ENCODE results near the gene WSB2. TPM values are rescaled to one million over a fixed set of nuclear protein-coding genes. Genes with fewer than 3 reads are reported as not detected.

WSB2 gene
- total and polyA plus RNA-seq, 10 of the 15 experiments (the other 5 are each of a cell fraction or from before 2014, with no cell fraction given) = 18.3 to 82.6 (median 43.7) TPM

- peaks cover 10 to 14% of the 10 kb centered on the region in 2 experiments for H3K36me3 ChIP-seq (ENCODE audit: control insufficient read depth in 2 of 2, insufficient read depth in 2 of 2, low read length in 1 of 2)
- no peaks in the 10 kb centered on the region for H3K9me3 ChIP-seq (replicated peaks; ENCODE audit: control insufficient read depth, insufficient read depth, low read length)
- H3K79me2 ChIP-seq (ENCODE audit: control insufficient read depth, insufficient read depth, low read length) = peaks cover 18% of the 10 kb centered on the region
- BruUV-seq (replicated peaks) = no TSS peak
- H3K27me3 ChIP-seq (replicated peaks in 1 of 2; ENCODE audit: control insufficient read depth in 2 of 2, insufficient read depth in 2 of 2, low read length in 1 of 2) = no peaks in the 10 kb centered on the region
- POLR2A ChIA-PET = interaction anchor here (0.8 kb wide), 1 partner anchor 15 kb away, joined by 5 read pairs; no protein-coding TSS in a partner anchor
- H3K9ac ChIP-seq (ENCODE audit: control insufficient read depth, insufficient read depth, low read length) = no peak overlapping the region
- intact Hi-C loops (cut with micrococcal nuclease; ENCODE audit: unreplicated experiment) (loop anchor here (1.0 kb wide), 1 partner anchor 35 kb away; no protein-coding TSS in a partner anchor), in situ Hi-C loops (cut with MboI) (no loop called here)
- no peaks in the 10 kb centered on the region for H4K20me1 ChIP-seq (ENCODE audit: control insufficient read depth, insufficient read depth)
- H3K4me3 ChIP-seq = no peak overlapping the region
- WGBS (ENCODE audit: insufficient coverage, insufficient replicate concordance, low lambda C conversion rate, missing lambda C conversion rate) = 100% methylated on average over 1 of the region's 1 CpG
- H3K27ac ChIP-seq (ENCODE audit: control insufficient read depth, insufficient read depth) = no peak overlapping the region
- no peak for TF ChIP-seq HDAC2 (IDR thresholded peaks at IDR 0.05)
- no peak for TF ChIP-seq SMAD5 (IDR thresholded peaks at IDR 0.05; ENCODE audit: low read depth)
- TF ChIP-seq CHD2 (IDR thresholded peaks at IDR 0.05; ENCODE audit: borderline replicate concordance, low read depth, low read length) = no peak
- TF ChIP-seq MYC (IDR thresholded peaks at IDR 0.05; ENCODE audit: insufficient read depth, insufficient read length, insufficient replicate concordance, low read length, severe bottlenecking) = no peak
- FAIRE-seq (no peak), DNase-seq (ENCODE audit: low read depth, low spot score) (no peak), ATAC-seq (no peak)
- RAD21 ChIA-PET (ENCODE audit: unreplicated experiment) = no interaction called here
- SMC1A ChIA-PET (ENCODE audit: uncharacterized antibody, unreplicated experiment) = interaction anchor here (0.6 to 2.2 kb wide), 4 partner anchors 14 to 145 kb away, joined by 3 to 9 read pairs (median 4); no protein-coding TSS in a partner anchor
- H3K4me1 ChIP-seq (ENCODE audit: control insufficient read depth, insufficient read depth, low read length) = 0 out of 2 replicates have a peak, but pooled peaks cover 3% of the 10 kb centered on the region
- no peak overlapping the region for H2AFZ ChIP-seq (ENCODE audit: control insufficient read depth, low read depth, low read length)
- no peak overlapping the region for H3K4me2 ChIP-seq (ENCODE audit: control insufficient read depth, insufficient read depth)
- CTCF ChIA-PET = interaction anchor here (0.8 to 2.0 kb wide), 2 partner anchors 15 to 145 kb away, joined by 3 to 4 read pairs; no protein-coding TSS in a partner anchor
Observed at GRCh38 chr12:118020036-118020435, 40.9 kb downstream of the WSB2 start.

- ChIA-PET SMC1A (ENCODE audit: uncharacterized antibody, unreplicated experiment) (interaction anchor here (0.8 to 2.7 kb wide), 3 partner anchors 15 to 44 kb away, joined by 3 to 10 read pairs (median 4); no protein-coding TSS in a partner anchor), CTCF (interaction anchor here (0.6 to 2.0 kb wide), 4 partner anchors 15 to 137 kb away, joined by 4 to 6 read pairs (median 4); no protein-coding TSS in a partner anchor), POLR2A (no interaction called here), RAD21 (ENCODE audit: unreplicated experiment) (interaction anchor here (1.0 to 1.9 kb wide), 3 partner anchors 42 to 143 kb away, joined by 3 to 7 read pairs (median 4); no protein-coding TSS in a partner anchor)
- FAIRE-seq = no peak
- no peak for ATAC-seq
- Histone ChIP-seq H3K36me3 (ENCODE audit: control insufficient read depth in 2 of 2, insufficient read depth in 2 of 2, low read length in 1 of 2) (peaks cover 8 to 9% of the 10 kb centered on the region in 2 experiments), H3K9ac (ENCODE audit: control insufficient read depth, insufficient read depth, low read length) (peak overlapping the region; percentile 92; the same call in 1 of the 2 replicates), H4K20me1 (ENCODE audit: control insufficient read depth, insufficient read depth) (no peaks in the 10 kb centered on the region), H3K9me3 (replicated peaks; ENCODE audit: control insufficient read depth, insufficient read depth, low read length) (no peaks in the 10 kb centered on the region; the same call in 2 of the 3 replicates), H3K4me3 (peak overlapping the region; percentile 69), H3K4me1 (ENCODE audit: control insufficient read depth, insufficient read depth, low read length) (0 out of 2 replicates have a peak, but pooled peaks cover 3% of the 10 kb centered on the region), H2AFZ (ENCODE audit: control insufficient read depth, low read depth, low read length) (no peak overlapping the region), H3K79me2 (ENCODE audit: control insufficient read depth, insufficient read depth, low read length) (peaks cover 18% of the 10 kb centered on the region), H3K27me3 (replicated peaks in 1 of 2; ENCODE audit: control insufficient read depth in 2 of 2, insufficient read depth in 2 of 2, low read length in 1 of 2) (no peaks in the 10 kb centered on the region), H3K4me2 (ENCODE audit: control insufficient read depth, insufficient read depth) (peak overlapping the region; percentile 78), H3K27ac (ENCODE audit: control insufficient read depth, insufficient read depth) (no peak overlapping the region)
- no peak for DNase-seq (ENCODE audit: low read depth, low spot score)
- no peak for TF ChIP-seq ASH2L (IDR thresholded peaks at IDR 0.05; ENCODE audit: borderline replicate concordance, low read depth)
- 0 out of 2 replicates have a peak, but pooled peaks have one; percentile 6 for TF ChIP-seq CBFB (IDR thresholded peaks at IDR 0.05; ENCODE audit: low read depth)
- no TSS peak for BruUV-seq (replicated peaks)
- in situ Hi-C loops (cut with MboI) (no loop called here), intact Hi-C loops (cut with micrococcal nuclease; ENCODE audit: unreplicated experiment) (loop anchor here (2.0 to 5.0 kb wide), 2 partner anchors 37 to 141 kb away; no protein-coding TSS in a partner anchor)
Observed at GRCh38 chr12:118017926-118018325, 43.1 kb downstream of the WSB2 start.
